Stimulated activated CD8-positive, alpha-beta memory T cell treated with anti-CD3 and anti-CD28 coated beads, Interleukin-7, amount 100 ng/mL, for 48 hours (primary cell): ENCODE results near the gene DGCR2.
"Not testable (repeated sequence)": the region's sequence is repeated elsewhere in the genome, so short reads cannot be mapped to it uniquely, and the experiment has no call there.

ENCODE experiments used
- DNase-seq, 2 donors: peaks; one replicate each; pipeline ENCODE4 v3.0.0-alpha.2; 2020; ENCODE audit warnings: low read depth in 1 of 2; ENCODE audit errors: extremely low read depth in 1 of 2

The DGCR2 gene

DNA sequence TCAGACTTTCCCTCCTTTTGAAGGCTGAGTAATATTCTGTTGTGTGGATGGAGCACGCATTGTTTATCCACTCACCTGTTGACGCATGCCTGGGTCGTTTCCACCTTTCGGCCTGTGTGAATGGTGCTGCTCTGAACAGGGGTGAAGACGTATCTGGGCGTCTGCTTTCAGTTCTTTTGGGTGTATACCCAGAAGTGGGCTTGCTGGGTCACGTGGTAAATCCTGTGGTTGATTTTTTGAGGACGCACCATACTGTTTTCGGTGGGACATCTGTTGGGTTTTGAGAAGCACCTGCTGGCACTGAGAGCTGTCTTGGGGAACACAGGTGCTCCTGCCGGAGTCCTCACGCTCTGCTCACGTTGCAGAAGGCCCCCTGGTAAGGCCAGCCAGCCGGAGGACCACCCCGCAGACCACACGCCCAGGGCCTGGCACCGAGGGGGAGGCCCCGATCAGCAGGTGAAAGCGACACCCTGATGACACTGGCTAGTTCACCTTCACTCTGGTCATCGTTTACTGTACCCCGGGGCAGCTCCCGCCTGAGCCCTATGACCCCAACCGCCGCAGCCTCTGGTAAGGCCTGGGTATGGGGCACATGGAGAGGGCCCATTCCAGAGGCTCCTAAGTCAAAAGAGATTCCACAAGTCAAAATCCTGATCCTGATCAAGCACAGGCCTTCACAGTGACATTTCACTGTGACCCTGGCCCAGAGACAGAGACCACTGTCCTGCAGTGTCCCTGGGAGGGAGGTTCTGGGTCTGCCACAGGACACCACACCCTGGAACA, 131.7 kb downstream of the DGCR2 start:
- no peak for DNase-seq

DNA sequence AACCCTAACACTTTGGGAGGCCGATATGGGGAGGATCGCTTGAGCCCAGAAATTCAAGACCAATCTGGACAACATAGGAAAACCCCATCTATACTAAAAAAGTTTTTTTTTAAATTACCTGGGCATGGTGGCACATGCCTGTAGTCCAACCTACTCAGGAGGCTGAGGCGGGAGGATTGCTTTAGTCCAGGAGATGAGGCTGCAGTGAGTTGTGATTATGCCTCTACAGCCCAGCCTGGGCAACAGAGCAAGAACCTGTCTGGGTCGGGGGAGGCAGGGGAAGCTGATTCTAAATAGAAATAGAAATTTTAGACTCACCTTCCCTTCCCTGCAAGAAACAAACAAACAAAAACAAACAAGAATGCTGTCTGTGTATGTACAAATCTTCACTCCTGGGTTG, 133.3 kb downstream of the DGCR2 start:
- DNase-seq = no peak

DNA sequence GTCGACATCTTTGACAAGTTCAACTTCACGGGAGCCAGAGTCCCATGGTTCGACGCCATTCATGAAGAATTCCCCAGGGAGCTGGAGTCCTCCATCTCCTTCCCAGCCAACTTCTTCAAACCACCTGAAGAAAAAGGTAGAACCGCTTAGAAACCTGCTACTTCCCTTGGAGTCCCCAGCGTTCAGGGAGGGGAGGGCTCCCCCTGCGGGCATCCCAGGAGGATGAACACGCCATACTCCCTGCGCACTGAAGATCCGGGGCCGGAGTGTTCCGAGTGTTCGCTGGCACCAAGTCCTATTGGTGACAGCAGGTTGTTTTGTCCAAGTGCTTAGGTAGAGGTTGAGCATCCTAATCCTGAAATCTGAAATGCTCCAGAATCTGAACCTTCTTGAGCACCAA, 134.4 kb downstream of the DGCR2 start:
- no peak for DNase-seq

DNA sequence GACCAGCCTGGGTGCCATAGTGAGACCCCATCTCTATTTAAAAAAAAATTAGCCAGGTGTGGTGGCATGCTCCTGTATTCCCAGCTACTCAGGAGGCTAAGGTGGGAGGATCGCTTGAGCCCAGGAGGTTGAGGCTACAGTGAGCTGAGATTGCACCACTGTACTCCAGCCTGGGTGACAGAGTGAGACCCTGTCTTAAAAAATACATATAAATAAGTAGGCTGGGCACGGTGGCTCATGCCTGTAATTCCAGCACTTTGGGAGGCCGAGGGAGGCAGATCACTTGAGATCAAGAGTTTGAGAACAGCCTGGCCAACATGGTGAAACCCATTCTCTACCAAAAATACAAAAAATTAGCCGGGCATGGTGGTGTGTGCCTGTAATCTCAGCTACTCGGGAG, 135.1 kb downstream of the DGCR2 start:
- DNase-seq = not testable (repeated sequence)
